ENCODE measurements around the gene EIF4A3. TPM values are rescaled to one million over a fixed set of nuclear protein-coding genes. Genes with fewer than 3 reads are reported as not detected.

Gene EIF4A3
- total RNA-seq, 1 experiment from 2014 or later = 190 TPM

GRCh38 chr17:80182118-80182844 is 35.4 kb upstream of the EIF4A3 start:
- TF ChIP-seq CTCF (IDR thresholded peaks at IDR 0.05; ENCODE audit: insufficient read depth in 1 of 2, low read depth in 1 of 2, low read length in 1 of 2, severe bottlenecking in 1 of 2, unreplicated experiment in 1 of 2) = no peak
- Mint-ChIP-seq H3K36me3 (ENCODE audit: insufficient read depth, unreplicated experiment) (no peaks in the 10 kb centered on the region), H3K27me3 (ENCODE audit: insufficient read depth, unreplicated experiment) (no peaks in the 10 kb centered on the region), H3K4me1 (ENCODE audit: low read depth, unreplicated experiment) (no peaks in the 10 kb centered on the region), H3K27ac (ENCODE audit: unreplicated experiment) (no peak overlapping the region), H3K9me3 (ENCODE audit: unreplicated experiment) (no peaks in the 10 kb centered on the region), H3K4me3 (ENCODE audit: unreplicated experiment) (no peak overlapping the region)
- ChIA-PET POLR2A (no interaction called here), CTCF (interaction anchor here (0.6 to 1.1 kb wide), 2 partner anchors 13 to 18 kb away, joined by 3 read pairs; no protein-coding TSS in a partner anchor)
- Histone ChIP-seq H3K27me3 (replicated peaks; ENCODE audit: control insufficient read depth, insufficient read depth, low read length) (no peaks in the 10 kb centered on the region), H3K4me3 (ENCODE audit: low read depth, low read length) (no peak overlapping the region), H3K36me3 (ENCODE audit: control insufficient read depth, insufficient read depth, low read length) (no peaks in the 10 kb centered on the region), H3K9me3 (no peaks in the 10 kb centered on the region), H3K4me1 (no peaks in the 10 kb centered on the region)
- BruUV-seq (replicated peaks) = no TSS peak
- intact Hi-C loops (cut with micrococcal nuclease; ENCODE audit: unreplicated experiment) = no loop called here
- DNase-seq = no peak

- no peak for DNase-seq
- Histone ChIP-seq H3K4me1 (no peaks in the 10 kb centered on the region), H3K9me3 (no peaks in the 10 kb centered on the region), H3K27me3 (replicated peaks; ENCODE audit: control insufficient read depth, insufficient read depth, low read length) (no peaks in the 10 kb centered on the region), H3K36me3 (ENCODE audit: control insufficient read depth, insufficient read depth, low read length) (no peaks in the 10 kb centered on the region), H3K4me3 (ENCODE audit: low read depth, low read length) (no peak overlapping the region)
- intact Hi-C loops (cut with micrococcal nuclease; ENCODE audit: unreplicated experiment) = no loop called here
- no peaks in the 10 kb centered on the region for H3K36me3 Mint-ChIP-seq (ENCODE audit: insufficient read depth, unreplicated experiment)
- no peaks in the 10 kb centered on the region for H3K9me3 Mint-ChIP-seq (ENCODE audit: unreplicated experiment)
- TF ChIP-seq CTCF (IDR thresholded peaks at IDR 0.05; ENCODE audit: insufficient read depth in 1 of 2, low read depth in 1 of 2, low read length in 1 of 2, severe bottlenecking in 1 of 2, unreplicated experiment in 1 of 2) = no peak
- ChIA-PET CTCF (interaction anchor here (0.6 kb wide), 1 partner anchor 14 kb away, joined by 3 read pairs; no protein-coding TSS in a partner anchor), POLR2A (interaction anchor here (0.6 kb wide), 1 partner anchor 310 kb away, joined by 3 read pairs; no protein-coding TSS in a partner anchor)
- H3K4me1 Mint-ChIP-seq (ENCODE audit: low read depth, unreplicated experiment) = no peaks in the 10 kb centered on the region
- no peak overlapping the region for H3K27ac Mint-ChIP-seq (ENCODE audit: unreplicated experiment)
- no peak overlapping the region for H3K4me3 Mint-ChIP-seq (ENCODE audit: unreplicated experiment)
- no TSS peak for BruUV-seq (replicated peaks)
- no peaks in the 10 kb centered on the region for H3K27me3 Mint-ChIP-seq (ENCODE audit: insufficient read depth, unreplicated experiment)
These were observed 34.5 kb upstream of the EIF4A3 start for GRCh38 chr17:80181431-80181830.

- ChIA-PET POLR2A (no interaction called here), CTCF (no interaction called here)
- Histone ChIP-seq H3K4me1 (peaks cover 5% of the 10 kb centered on the region), H3K27me3 (replicated peaks; ENCODE audit: control insufficient read depth, insufficient read depth, low read length) (no peaks in the 10 kb centered on the region), H3K9me3 (no peaks in the 10 kb centered on the region), H3K36me3 (ENCODE audit: control insufficient read depth, insufficient read depth, low read length) (no peaks in the 10 kb centered on the region), H3K4me3 (ENCODE audit: low read depth, low read length) (no peak overlapping the region)
- Mint-ChIP-seq H3K4me3 (ENCODE audit: unreplicated experiment) (no peak overlapping the region), H3K9me3 (ENCODE audit: unreplicated experiment) (no peaks in the 10 kb centered on the region), H3K27ac (ENCODE audit: unreplicated experiment) (no peak overlapping the region), H3K27me3 (ENCODE audit: insufficient read depth, unreplicated experiment) (no peaks in the 10 kb centered on the region), H3K4me1 (ENCODE audit: low read depth, unreplicated experiment) (peaks cover 6% of the 10 kb centered on the region), H3K36me3 (ENCODE audit: insufficient read depth, unreplicated experiment) (peaks cover 4% of the 10 kb centered on the region)
- TF ChIP-seq CTCF (IDR thresholded peaks at IDR 0.05; ENCODE audit: insufficient read depth in 1 of 2, low read depth in 1 of 2, low read length in 1 of 2, severe bottlenecking in 1 of 2, unreplicated experiment in 1 of 2) = no peak
- intact Hi-C loops (cut with micrococcal nuclease; ENCODE audit: unreplicated experiment) = no loop called here
- BruUV-seq (replicated peaks) = no TSS peak
- DNase-seq = no peak
These were observed 33.3 kb upstream of the EIF4A3 start for GRCh38 chr17:80180192-80180591.
